Cardiac muscle cell (in vitro differentiated cells and primary cell): Measurements from ENCODE around the gene TNS1. TPM values are rescaled to one million over a fixed set of nuclear protein-coding genes. Genes with fewer than 3 reads are reported as not detected.
"Not testable (repeated sequence)": the region's sequence is repeated elsewhere in the genome, so short reads cannot be mapped to it uniquely, and the experiment has no call there.

ENCODE experiments used
- DNase-seq, 2 donors: peaks; one replicate each; pipeline versions ENCODE4 v3.0.0 to v3.0.0-alpha.2; 2010 to 2017; ENCODE audit warnings: low read depth in 1 of 2, low spot score in 1 of 2
- H3K27ac ChIP-seq: fragments of 200-600 bp; sonication (generic); 2 replicates; pipeline ENCODE4 v1.5.1; 2016
- H3K27me3 ChIP-seq: fragments of 200-600 bp; sonication (generic); 2 replicates; pipeline ENCODE4 v1.6.0; 2016; ENCODE audit warnings: control low read depth
- H3K36me3 ChIP-seq: fragments of 200-600 bp; sonication (generic); 2 replicates; pipeline ENCODE4 v1.5.1; 2016; ENCODE audit warnings: control low read depth
- H3K4me1 ChIP-seq: fragments of 200-600 bp; sonication (generic); 2 replicates; pipeline ENCODE4 v1.8.1; 2017; ENCODE audit warnings: low read depth, mild to moderate bottlenecking, mixed run types
- H3K4me3 ChIP-seq: fragments of 200-600 bp; sonication (generic); 2 replicates; pipeline ENCODE4 v1.5.1; 2016; ENCODE audit warnings: mild to moderate bottlenecking
- H3K9me3 ChIP-seq: fragments of 200-600 bp; sonication (generic); 2 replicates; pipeline ENCODE4 v1.5.1; 2017; ENCODE audit warnings: low read depth, mild to moderate bottlenecking, control low read depth
- CTCF ChIP-seq: IDR thresholded peaks from 2 replicates; pipeline ENCODE4 v1.5.1; 2012; ENCODE audit warnings: low read depth, mild to moderate bottlenecking, low read length
- polyA plus RNA-seq: library from polyadenylated mRNA; unstranded; fragments of >200 nt; fragmentation: Nextera tagmentation; extraction: Ambion mirVana; gene quantifications from 2 replicates; pipeline ENCODE4 v1.2.1, GENCODE V29; 2016
- total RNA-seq: library from RNA; depleted of rRNA; stranded (reverse); fragments of >200 nt; gene quantifications from 2 replicates; pipeline ENCODE4 v1.2.3, GENCODE V29; 2016

TNS1 gene
- total and polyA plus RNA-seq, 2 experiments from 2014 or later, result 16.7 to 44.3 TPM

GRCh38 chr2:218020966-218021535 is 18.3 kb upstream of the TNS1 start:
- H3K4me1 ChIP-seq, result peaks cover 3% of the 10 kb centered on the region
- H3K27me3 ChIP-seq, result no peaks in the 10 kb centered on the region
- no peaks in the 10 kb centered on the region for H3K9me3 ChIP-seq
- no peak for TF ChIP-seq CTCF
- H3K27ac ChIP-seq, result no peak overlapping the region
- H3K36me3 ChIP-seq, result no peaks in the 10 kb centered on the region
- DNase-seq, result no peak
- no peak overlapping the region for H3K4me3 ChIP-seq

DNA sequence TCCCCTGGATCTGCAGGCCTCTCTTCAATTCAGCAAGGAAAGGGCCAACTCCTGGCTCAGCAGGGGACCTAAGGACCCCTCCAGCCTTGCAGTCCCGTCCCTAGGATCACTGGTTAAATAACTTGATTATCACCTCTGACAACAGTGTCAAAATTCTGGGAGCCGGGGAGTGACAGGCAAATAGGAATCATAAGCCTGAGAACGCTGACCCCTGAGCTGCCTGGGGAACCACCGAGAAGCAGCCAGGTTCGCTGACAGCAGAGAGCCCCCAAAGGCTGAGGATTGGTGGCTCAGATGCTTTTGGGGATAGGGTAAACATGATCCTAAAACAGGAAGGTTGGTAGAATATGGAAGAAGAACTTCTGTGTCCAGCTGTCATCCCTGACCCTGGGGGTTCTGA is 17.5 kb upstream of the TNS1 start:
- DNase-seq, result no peak
- no peak overlapping the region for H3K27ac ChIP-seq
- no peaks in the 10 kb centered on the region for H3K36me3 ChIP-seq
- TF ChIP-seq CTCF, result no peak
- H3K4me3 ChIP-seq, result no peak overlapping the region
- H3K9me3 ChIP-seq, result no peaks in the 10 kb centered on the region
- H3K27me3 ChIP-seq, result no peaks in the 10 kb centered on the region
- peaks cover 3% of the 10 kb centered on the region for H3K4me1 ChIP-seq

DNA sequence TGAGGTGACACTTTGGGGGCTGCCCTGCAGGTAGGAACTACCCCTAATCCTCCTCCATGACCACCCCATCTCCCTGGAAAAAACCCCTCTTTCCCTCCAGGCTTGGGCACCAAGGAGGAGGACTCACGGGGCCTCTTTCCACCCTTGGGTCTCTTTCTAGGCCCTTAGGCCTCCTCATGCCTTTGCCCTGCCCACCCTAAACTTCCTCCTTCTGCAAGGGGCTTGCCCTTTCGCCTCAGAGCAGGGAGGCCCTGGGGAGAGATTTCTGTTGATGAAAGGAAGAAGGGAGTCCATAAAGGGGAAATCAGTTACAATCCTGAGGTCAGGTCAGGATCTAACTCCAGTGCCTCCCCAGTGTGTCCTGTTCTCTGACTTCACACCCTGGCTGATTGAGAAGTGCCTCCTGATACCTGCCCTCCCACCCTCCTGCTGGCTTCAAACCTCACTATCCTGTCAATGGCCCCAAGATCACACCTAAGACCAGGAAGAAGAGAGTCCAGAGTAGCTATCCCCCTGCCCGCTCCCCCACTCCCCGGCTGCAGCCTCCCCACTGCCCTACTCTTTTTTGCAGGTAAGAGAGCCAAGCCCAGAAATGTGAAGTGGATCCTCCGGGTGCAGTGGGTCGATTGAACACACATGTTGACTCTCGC is 16.7 kb upstream of the TNS1 start:
- no peak for DNase-seq
- Histone ChIP-seq H3K9me3 (no peaks in the 10 kb centered on the region), H3K27ac (no peak overlapping the region), H3K4me3 (no peak overlapping the region), H3K4me1 (peaks cover 3% of the 10 kb centered on the region), H3K36me3 (no peaks in the 10 kb centered on the region), H3K27me3 (no peaks in the 10 kb centered on the region)
- TF ChIP-seq CTCF, result no peak

- not testable (repeated sequence) for H3K4me3 ChIP-seq, H3K9me3 ChIP-seq, H3K36me3 ChIP-seq, DNase-seq, H3K27me3 ChIP-seq, H3K4me1 ChIP-seq, H3K27ac ChIP-seq
These were observed 16.0 kb upstream of the TNS1 start for GRCh38 chr2:218018842-218019125.

- peaks cover 2% of the 10 kb centered on the region for H3K27me3 ChIP-seq
- H3K27ac ChIP-seq, result no peak overlapping the region
- no peak for DNase-seq
- H3K36me3 ChIP-seq, result no peaks in the 10 kb centered on the region
- TF ChIP-seq CTCF, result no peak
- H3K4me3 ChIP-seq, result no peak overlapping the region
- peaks cover 3% of the 10 kb centered on the region for H3K4me1 ChIP-seq
- no peaks in the 10 kb centered on the region for H3K9me3 ChIP-seq
These were observed 14.6 kb upstream of the TNS1 start for GRCh38 chr2:218017211-218018053.

- H3K4me1 ChIP-seq, result peaks cover 3% of the 10 kb centered on the region
- H3K27me3 ChIP-seq, result peaks cover 8% of the 10 kb centered on the region
- H3K27ac ChIP-seq, result no peak overlapping the region
- no peak for TF ChIP-seq CTCF
- H3K4me3 ChIP-seq, result no peak overlapping the region
- H3K36me3 ChIP-seq, result no peaks in the 10 kb centered on the region
- H3K9me3 ChIP-seq, result no peaks in the 10 kb centered on the region
- no peak for DNase-seq
These were observed 14.0 kb upstream of the TNS1 start for GRCh38 chr2:218016810-218017209.
